Stimulated activated CD8-positive, alpha-beta memory T cell treated with anti-CD3 and anti-CD28 coated beads, Interleukin-4, amount 100 ng/mL, for 1 hour (primary cell): ENCODE data around the gene PTCH2.

Source experiments
- DNase-seq, 2 donors: peaks; one replicate each; pipeline ENCODE4 v3.0.0-alpha.2; 2020; ENCODE audit warnings: low read depth in 2 of 2, low spot score in 1 of 2

PTCH2 gene

GRCh38 chr1:44784094-44785028 is 58.7 kb downstream of the PTCH2 start:
- no peak for DNase-seq

DNA sequence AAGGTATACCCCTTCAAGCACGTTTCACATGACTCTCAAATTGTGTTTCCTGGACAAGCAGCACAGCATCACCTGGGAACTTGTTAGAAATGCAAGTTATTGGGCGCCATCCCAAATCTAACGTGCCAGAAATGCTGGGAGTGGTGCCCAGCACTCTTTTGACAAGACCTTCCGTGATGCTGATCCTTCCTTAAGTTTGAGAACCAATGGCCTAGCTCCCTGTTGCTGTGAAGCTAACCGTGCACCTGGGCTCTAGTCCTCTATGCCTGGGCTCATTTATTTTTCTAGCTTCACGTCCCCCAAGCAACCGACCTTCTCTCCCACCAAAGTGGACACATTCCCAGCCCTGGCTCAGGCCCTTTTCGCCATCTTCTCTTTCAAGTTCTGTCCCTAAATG is 59.4 kb downstream of the PTCH2 start:
- DNase-seq = no peak

DNA sequence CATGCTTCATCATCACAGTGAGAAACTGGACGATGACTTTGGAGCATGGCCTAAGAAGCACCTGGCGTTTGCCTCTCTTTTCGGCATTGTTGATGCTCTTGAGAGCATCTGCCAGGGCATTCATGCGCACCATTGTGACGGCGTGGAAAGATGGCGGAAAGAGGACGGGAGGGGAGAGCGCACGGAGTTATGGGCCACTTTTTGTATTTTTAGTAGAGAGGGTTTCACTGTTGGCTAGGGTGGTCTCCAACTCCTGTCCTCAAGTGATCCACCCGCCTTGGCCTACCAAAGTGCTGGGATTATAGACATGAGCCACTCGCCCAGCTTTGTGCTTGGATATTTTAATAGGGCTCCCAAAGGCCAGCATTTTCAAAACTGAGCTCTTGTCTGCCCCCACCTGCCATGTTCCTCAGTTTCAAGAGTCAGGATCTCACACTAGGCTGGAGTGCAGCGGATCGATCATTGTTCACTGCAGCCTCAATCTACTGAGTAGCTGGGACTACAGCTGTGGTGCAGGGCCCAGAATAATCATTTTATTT is 62.4 kb downstream of the PTCH2 start:
- no peak for DNase-seq

- no peak for DNase-seq
These were observed 64.1 kb downstream of the PTCH2 start for GRCh38 chr1:44778705-44779576.

GRCh38 chr1:44777969-44778635 is 65.0 kb downstream of the PTCH2 start:
- DNase-seq = no peak

DNA sequence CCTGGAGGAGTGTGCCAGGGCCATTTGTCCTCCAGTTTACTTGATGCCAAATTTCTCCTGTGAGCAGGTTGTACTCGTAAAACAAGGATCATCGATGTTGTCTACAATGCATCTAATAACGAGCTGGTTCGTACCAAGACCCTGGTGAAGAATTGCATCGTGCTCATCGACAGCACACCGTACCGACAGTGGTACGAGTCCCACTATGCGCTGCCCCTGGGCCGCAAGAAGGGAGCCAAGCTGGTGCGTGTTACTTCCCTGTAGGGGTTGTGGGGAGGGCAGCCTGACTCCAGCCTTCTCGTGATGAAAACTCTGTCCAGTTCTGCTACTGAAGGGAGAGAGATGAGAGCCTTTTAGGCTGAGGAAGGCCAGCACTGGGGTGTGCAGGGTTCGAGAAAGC is 65.5 kb downstream of the PTCH2 start:
- DNase-seq = no peak

DNA sequence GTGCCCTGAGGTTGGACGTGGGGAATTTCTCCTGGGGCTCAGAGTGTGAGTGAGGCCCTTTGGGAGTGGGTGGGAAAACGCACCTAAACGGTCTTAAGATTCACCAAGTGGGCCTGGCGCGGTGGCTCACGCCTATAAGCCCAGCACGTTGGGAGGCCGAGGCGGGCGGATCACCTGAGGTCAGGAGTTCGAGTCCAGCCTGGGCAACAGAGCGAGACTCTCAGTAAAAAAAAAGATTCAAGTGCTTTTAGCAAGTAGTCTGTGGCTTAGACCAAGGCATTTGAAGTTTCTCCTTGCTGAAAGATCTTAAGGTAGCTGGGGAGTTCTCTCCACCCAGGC is 66.4 kb downstream of the PTCH2 start:
- no peak for DNase-seq

- no peak for DNase-seq
These were observed 66.9 kb downstream of the PTCH2 start for GRCh38 chr1:44775930-44776729.

DNA sequence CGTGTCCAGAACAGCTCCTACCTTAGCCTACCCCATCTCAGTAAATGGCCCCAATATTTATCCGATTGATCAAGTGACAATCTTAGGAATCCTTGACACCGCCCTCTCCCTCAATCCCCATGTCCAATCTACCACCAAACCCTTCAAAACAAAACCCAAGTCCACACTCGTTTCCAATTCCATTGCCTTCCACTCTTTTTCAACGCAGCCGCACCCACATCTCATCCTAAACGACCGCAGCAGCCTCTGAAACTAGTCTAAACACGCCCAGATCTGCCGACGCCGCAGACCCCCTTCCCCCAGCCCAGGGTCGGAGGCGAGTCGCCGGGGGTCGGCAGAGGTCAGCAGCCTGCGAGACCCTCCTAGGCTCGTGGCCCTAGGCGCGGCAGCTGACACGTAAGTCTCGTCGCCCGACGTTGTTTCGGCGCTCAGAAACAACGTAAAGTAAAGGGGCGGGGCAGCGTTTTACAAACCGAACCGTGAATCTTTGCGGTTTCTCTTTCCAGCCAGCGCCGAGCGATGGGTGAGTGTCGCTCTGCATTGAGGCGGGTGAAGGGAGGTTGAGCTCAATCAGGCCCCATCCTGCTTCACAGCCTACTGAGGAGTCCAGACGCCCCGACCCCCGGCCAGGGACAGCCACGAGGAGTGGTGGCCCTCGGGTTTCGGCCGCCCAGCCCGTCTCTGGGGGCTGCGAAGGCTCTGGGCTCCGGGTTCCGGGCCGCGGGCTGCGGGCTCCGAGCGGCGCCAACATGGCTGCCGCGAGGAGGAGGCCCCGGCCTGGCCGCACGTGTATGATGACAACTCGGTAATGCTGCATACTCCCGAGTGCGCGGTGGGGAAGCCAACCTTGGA is 67.7 kb downstream of the PTCH2 start, which contains the start of gene RPS8:
RPS8 (plus strand) TSS at position 463 of the 852 bp plus-strand sequence; CDS start at position 520, 57 bp downstream.
- peak; percentile 78 to 84 for DNase-seq
